Spinal cord (tissue), 10 donors: Measurements from ENCODE around the gene CDH1. TPM values are rescaled to one million over a fixed set of nuclear protein-coding genes. Genes with fewer than 3 reads are reported as not detected.

ENCODE experiments used
- DNase-seq, 6 donors: peaks; one replicate each; pipeline versions ENCODE4 v3.0.0 to v3.0.0-alpha.2; 2013 to 2015; ENCODE audit warnings: low spot score in 6 of 6, low read depth in 4 of 6
- H3K27ac ChIP-seq: one replicate; pipeline ENCODE4 v1.5.1; 2013; ENCODE audit warnings: low read depth, low read length, control low read depth
- H3K27me3 ChIP-seq: one replicate; pipeline ENCODE4 v1.6.1; 2013; ENCODE audit warnings: low read length; ENCODE audit not compliant: control insufficient read depth, insufficient read depth
- H3K36me3 ChIP-seq: one replicate; pipeline ENCODE4 v1.6.1; 2013; ENCODE audit warnings: low read length; ENCODE audit not compliant: control insufficient read depth, insufficient read depth
- H3K4me1 ChIP-seq: one replicate; pipeline ENCODE4 v1.6.1; 2013; ENCODE audit warnings: low read length; ENCODE audit not compliant: control insufficient read depth, insufficient read depth
- H3K4me3 ChIP-seq: one replicate; pipeline ENCODE4 v1.5.1; 2013; ENCODE audit warnings: low read depth, low read length, control low read depth
- H3K9me3 ChIP-seq: one replicate; pipeline ENCODE4 v1.6.1; 2013; ENCODE audit warnings: low read length; ENCODE audit not compliant: control insufficient read depth, insufficient read depth
- WGBS: methylation state at CpG from one replicate; pipeline ENCODE4 v1.1.5; 2013; ENCODE audit warnings: missing lambda C conversion rate; ENCODE audit not compliant: insufficient coverage; 5-methylcytosine and 5-hydroxymethylcytosine counted together
- polyA plus RNA-seq, 2 donors: library from polyadenylated mRNA; unstranded; fragments of 120-200 nt; gene quantifications; one replicate each; pipeline ENCODE4 v1.2.1, GENCODE V29; 2013; ENCODE audit not compliant: insufficient read length in 2 of 2
- total RNA-seq, 2 donors: library from RNA; depleted of rRNA in 1 of 2; stranded (reverse); fragments of 120-200 nt in 1 of 2; fragments of >200 nt in 1 of 2; gene quantifications; one replicate each; pipeline versions ENCODE4 v1.2.3 to v1.2.4, GENCODE V29; 2013 to 2014
- donor health status: healthy.

Gene CDH1
- total and polyA plus RNA-seq, 4 donors: 23.6 to 45.4 (median 31.9) TPM

- Histone ChIP-seq H3K27me3 (peaks cover 20% of the 10 kb centered on the region), H3K27ac (peak overlapping the region; percentile 47), H3K4me1 (peaks cover 38% of the 10 kb centered on the region), H3K9me3 (no peaks in the 10 kb centered on the region), H3K4me3 (no peak overlapping the region), H3K36me3 (no peaks in the 10 kb centered on the region)
- DNase-seq: no peak
- WGBS: 63% methylated on average over 4 of the region's 7 CpGs
These were observed 3.0 kb downstream of the CDH1 start for GRCh38 chr16:68739964-68740627.

- H3K4me1 ChIP-seq: peaks cover 38% of the 10 kb centered on the region
- peaks cover 20% of the 10 kb centered on the region for H3K27me3 ChIP-seq
- H3K27ac ChIP-seq: peak overlapping the region; percentile 47
- no peak for DNase-seq
- 72% methylated on average over 4 of the region's 9 CpGs for WGBS
- H3K4me3 ChIP-seq: no peak overlapping the region
- no peaks in the 10 kb centered on the region for H3K9me3 ChIP-seq
- no peaks in the 10 kb centered on the region for H3K36me3 ChIP-seq
These were observed 3.7 kb downstream of the CDH1 start for GRCh38 chr16:68740628-68741346.

- WGBS: no CpG with 5 or more reads among the region's 4 CpGs
- H3K9me3 ChIP-seq: no peaks in the 10 kb centered on the region
- H3K27ac ChIP-seq: no peak overlapping the region
- H3K4me1 ChIP-seq: peaks cover 22% of the 10 kb centered on the region
- H3K4me3 ChIP-seq: no peak overlapping the region
- no peaks in the 10 kb centered on the region for H3K27me3 ChIP-seq
- no peaks in the 10 kb centered on the region for H3K36me3 ChIP-seq
- no peak for DNase-seq
These were observed 6.6 kb downstream of the CDH1 start for GRCh38 chr16:68743664-68744063.

GRCh38 chr16:68744744-68745280, 7.7 kb downstream of the CDH1 start:
- H3K4me3 ChIP-seq: no peak overlapping the region
- 63% methylated on average over 8 of the region's 11 CpGs for WGBS
- no peaks in the 10 kb centered on the region for H3K36me3 ChIP-seq
- no peak overlapping the region for H3K27ac ChIP-seq
- no peaks in the 10 kb centered on the region for H3K27me3 ChIP-seq
- no peak for DNase-seq
- H3K4me1 ChIP-seq: peaks cover 22% of the 10 kb centered on the region
- H3K9me3 ChIP-seq: no peaks in the 10 kb centered on the region

GRCh38 chr16:68746951-68747350, 9.9 kb downstream of the CDH1 start:
- H3K4me3 ChIP-seq: no peak overlapping the region
- no peaks in the 10 kb centered on the region for H3K36me3 ChIP-seq
- no peak overlapping the region for H3K27ac ChIP-seq
- no peak for DNase-seq
- H3K9me3 ChIP-seq: no peaks in the 10 kb centered on the region
- H3K4me1 ChIP-seq: peaks cover 11% of the 10 kb centered on the region
- H3K27me3 ChIP-seq: no peaks in the 10 kb centered on the region

GRCh38 chr16:68749432-68749831, 12.3 kb downstream of the CDH1 start:
- Histone ChIP-seq H3K27me3 (no peaks in the 10 kb centered on the region), H3K4me3 (no peak overlapping the region), H3K27ac (no peak overlapping the region), H3K36me3 (no peaks in the 10 kb centered on the region), H3K9me3 (no peaks in the 10 kb centered on the region), H3K4me1 (no peaks in the 10 kb centered on the region)
- no peak for DNase-seq
- WGBS: 100% methylated on average over 2 of the region's 3 CpGs

GRCh38 chr16:68750193-68750695, 13.2 kb downstream of the CDH1 start:
- 89% methylated on average over 5 of the region's 8 CpGs for WGBS
- H3K27me3 ChIP-seq: no peaks in the 10 kb centered on the region
- no peak for DNase-seq

GRCh38 chr16:68751160-68751559, 14.1 kb downstream of the CDH1 start:
- no peak for DNase-seq
- 100% methylated on average over 2 of the region's 4 CpGs for WGBS
- no peak overlapping the region for H3K27ac ChIP-seq

More at GRCh38 chr16:68750193-68750695, 13.2 kb downstream of the CDH1 start:
- Histone ChIP-seq H3K4me3 (no peak overlapping the region), H3K27ac (no peak overlapping the region), H3K36me3 (no peaks in the 10 kb centered on the region), H3K4me1 (no peaks in the 10 kb centered on the region), H3K9me3 (no peaks in the 10 kb centered on the region)

GRCh38 chr16:68752602-68753001, 15.5 kb downstream of the CDH1 start:
- H3K27ac ChIP-seq: no peak overlapping the region
- H3K36me3 ChIP-seq: no peaks in the 10 kb centered on the region
- H3K9me3 ChIP-seq: no peaks in the 10 kb centered on the region
- no peak for DNase-seq
- H3K27me3 ChIP-seq: no peaks in the 10 kb centered on the region
- H3K4me3 ChIP-seq: no peak overlapping the region
- WGBS: 71% methylated on average over 1 of the region's 3 CpGs
- H3K4me1 ChIP-seq: no peaks in the 10 kb centered on the region

More at GRCh38 chr16:68751160-68751559, 14.1 kb downstream of the CDH1 start:
- H3K27me3 ChIP-seq: no peaks in the 10 kb centered on the region
- no peaks in the 10 kb centered on the region for H3K36me3 ChIP-seq
- no peaks in the 10 kb centered on the region for H3K4me1 ChIP-seq
- no peak overlapping the region for H3K4me3 ChIP-seq
- no peaks in the 10 kb centered on the region for H3K9me3 ChIP-seq
